T-helper 2 cell (primary cell): ENCODE results near the gene FADS3.
"Not testable (repeated sequence)": the region's sequence is repeated elsewhere in the genome, so short reads cannot be mapped to it uniquely, and the experiment has no call there.

Source experiments
- DNase-seq, 5 experiments: peaks; one replicate each; pipeline versions ENCODE4 v3.0.0 to v3.0.0-alpha.2; 2012 to 2022

Gene FADS3

GRCh38 chr11:61897387-61898246 lies 6.3 kb upstream of the FADS3 start:
- peak; percentile 48 to 66 (median 64) for DNase-seq

DNA sequence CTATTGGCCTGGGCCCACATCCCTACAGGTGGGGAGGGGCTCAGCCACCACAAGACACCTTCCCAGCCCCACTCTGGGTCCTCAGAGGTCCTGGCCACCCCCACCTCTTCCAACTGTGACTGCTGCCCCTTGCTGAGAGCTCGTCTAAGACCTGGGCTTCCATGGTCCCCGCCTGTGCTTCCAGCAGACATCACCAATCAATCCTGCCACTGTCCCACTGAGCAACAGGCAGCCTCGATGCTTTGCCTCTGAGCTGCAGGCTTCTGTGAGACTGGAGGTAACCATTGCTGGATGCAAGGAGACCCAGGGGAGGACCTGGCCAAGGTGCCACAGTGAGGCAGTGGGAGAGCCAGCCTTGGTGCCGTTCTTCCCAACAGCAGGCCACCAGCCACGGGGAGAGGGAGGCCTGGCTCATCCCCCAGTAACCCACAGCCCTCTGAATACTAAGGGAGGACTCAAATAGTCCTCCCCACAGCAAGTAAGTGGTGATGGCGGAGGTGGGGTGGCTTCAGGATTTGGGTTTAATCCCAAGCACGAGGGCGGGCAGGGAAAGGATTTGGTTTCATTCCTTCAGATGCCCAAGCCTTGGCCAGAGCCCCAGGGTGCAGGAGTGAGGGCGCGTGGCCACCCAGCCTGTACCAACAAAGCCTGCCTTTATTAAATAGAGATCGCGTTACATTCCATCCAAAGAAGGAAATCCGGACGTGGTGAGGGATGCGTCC lies 5.5 kb upstream of the FADS3 start:
- no peak for DNase-seq

DNA sequence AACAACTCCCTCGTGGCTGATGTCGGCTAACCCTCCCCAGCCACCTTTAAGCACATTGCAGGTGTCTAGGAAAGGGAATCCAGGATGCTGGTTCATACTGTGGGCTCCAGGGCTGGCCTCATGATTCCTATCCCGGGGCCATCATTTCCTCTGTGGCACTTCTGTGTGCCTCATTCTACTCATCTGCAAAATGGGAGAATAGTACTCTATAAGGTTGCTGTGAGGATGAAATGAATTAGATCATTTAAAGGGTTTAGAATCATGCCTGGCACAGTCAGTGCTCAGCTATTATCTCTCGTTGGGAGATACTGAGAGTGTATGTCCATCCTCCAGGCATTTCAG lies 4.3 kb upstream of the FADS3 start:
- DNase-seq: no peak

DNA sequence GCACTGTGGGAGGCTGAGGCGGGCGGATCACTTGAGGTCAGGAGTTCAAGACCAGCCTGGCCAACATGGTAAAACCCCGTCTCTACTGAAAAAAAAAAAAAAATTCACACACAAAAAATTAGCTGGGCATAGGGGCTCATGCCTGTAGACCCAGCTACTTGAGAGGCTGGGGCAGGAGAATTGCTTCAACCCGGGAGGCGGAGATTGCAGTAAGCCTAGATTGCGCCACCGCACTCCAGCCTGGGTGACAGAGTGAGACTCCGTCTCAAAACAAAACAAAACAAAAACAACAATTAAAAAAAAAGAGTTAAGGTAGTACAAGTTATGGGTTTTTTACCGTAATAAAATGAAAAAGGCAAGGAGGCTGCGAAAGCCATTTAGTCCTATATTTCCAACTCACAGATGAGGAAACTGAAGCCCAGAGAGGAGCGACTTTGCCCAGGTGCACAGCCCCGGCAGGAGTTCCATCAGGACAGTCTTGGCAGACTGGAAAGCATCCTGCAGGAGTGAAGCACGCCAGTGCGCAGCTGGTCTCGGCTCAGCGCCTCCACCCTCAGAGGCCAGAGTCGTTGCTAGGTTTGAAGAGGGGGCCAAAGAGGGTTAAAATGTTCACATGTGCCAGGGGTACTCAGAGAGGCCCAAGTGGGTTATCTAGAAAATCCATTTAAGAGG lies 3.8 kb upstream of the FADS3 start:
- DNase-seq: no peak

GRCh38 chr11:61893981-61894380 lies 2.6 kb upstream of the FADS3 start:
- DNase-seq: no peak

GRCh38 chr11:61892085-61892370 lies 683 bp upstream of the FADS3 start:
- no peak for DNase-seq

DNA sequence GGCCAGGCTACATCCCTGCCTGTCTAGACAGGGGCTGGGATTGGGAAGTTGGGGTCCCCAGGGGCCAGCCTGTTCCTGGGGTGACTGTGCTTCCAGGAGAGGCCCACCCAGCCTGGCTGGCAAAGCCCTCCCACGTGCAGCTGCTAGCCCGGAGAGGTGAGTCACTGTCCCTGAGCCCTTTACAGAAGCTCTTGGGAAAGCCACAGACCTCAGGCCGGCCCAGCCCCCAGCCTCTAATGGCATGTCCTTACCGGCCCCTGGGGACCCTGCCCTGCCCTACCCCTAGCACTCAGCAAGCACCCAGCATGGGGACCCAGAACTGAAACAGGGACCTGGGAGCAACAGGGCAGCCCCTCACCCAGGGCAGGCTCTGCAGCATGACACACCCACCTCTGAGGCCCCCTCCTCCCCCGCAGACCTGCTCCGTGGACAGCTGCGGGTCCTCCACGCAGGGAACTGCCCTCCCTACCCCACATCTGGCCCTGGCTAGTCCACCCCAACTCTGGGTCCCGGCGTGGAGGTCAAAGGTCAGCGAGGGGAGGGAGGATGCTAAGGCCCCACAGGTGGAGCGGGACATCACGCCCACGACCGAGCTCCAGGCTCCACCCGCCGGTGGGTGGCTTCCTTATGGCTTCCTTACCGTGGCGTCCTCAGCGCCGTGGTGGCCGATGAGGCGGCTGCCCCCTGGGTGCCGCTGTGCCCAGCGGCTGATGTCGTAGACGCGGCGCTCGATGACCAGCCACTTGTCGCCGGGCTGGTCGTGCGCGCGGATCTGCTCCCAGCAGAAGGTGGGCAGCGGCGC lies 615 bp downstream of the FADS3 start:
- DNase-seq: peak in 4 of 5 experiments; percentile 6 to 31 (median 18)

- DNase-seq: no peak
These were observed 1.5 kb downstream of the FADS3 start for GRCh38 chr11:61889831-61890230.

- DNase-seq: no peak
These were observed 2.8 kb downstream of the FADS3 start for GRCh38 chr11:61888590-61888989.

DNA sequence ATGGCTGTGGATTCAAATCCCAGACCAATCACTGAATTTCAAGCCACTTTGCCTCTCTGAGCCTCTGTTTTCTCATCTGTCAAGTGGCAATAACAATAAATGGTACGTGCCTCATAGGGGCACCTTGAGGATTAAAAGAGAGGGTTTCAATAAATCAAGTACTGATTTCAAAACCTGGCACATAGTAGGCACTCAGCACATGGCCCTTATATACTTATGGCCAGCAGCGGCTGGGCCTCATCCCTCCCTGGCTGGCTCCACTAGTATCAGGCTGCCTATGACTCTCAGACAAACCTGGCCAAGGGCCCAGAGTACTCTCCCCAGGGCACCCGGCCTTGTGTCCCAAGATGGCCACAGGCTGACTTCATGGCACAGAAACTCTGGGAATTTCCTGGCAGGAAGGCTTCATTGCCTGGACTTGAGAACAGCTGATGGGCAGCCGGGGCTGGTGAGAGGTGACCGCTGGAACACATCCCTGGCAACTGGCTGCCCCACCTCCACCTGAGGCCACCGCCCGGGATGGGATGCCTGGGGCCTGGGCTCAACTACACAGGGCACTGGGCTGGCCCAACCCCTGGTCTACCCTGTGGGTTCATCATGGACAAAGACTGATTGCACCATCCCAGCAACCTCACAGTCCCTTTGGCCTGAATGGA lies 3.4 kb downstream of the FADS3 start:
- DNase-seq: no peak

DNA sequence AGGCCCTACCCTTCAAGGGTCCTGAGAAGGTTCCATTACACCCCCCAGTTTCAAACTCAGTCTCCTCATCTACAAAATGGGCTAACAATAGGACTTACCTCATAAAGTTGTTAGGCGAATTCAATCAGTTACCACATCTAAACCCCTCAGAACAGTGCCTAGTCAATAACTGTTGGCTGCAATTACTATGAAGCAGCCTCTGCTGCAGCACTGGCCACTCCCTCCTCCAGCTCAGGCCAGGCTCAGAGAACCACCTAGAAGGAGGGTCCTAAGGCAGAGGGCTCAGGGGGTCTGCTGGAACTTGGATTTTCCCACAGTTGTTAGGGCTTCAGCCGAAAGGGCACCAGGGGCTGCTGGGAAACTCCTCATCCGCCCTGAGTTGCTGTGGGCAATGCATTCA lies 4.7 kb downstream of the FADS3 start:
- DNase-seq: no peak

DNA sequence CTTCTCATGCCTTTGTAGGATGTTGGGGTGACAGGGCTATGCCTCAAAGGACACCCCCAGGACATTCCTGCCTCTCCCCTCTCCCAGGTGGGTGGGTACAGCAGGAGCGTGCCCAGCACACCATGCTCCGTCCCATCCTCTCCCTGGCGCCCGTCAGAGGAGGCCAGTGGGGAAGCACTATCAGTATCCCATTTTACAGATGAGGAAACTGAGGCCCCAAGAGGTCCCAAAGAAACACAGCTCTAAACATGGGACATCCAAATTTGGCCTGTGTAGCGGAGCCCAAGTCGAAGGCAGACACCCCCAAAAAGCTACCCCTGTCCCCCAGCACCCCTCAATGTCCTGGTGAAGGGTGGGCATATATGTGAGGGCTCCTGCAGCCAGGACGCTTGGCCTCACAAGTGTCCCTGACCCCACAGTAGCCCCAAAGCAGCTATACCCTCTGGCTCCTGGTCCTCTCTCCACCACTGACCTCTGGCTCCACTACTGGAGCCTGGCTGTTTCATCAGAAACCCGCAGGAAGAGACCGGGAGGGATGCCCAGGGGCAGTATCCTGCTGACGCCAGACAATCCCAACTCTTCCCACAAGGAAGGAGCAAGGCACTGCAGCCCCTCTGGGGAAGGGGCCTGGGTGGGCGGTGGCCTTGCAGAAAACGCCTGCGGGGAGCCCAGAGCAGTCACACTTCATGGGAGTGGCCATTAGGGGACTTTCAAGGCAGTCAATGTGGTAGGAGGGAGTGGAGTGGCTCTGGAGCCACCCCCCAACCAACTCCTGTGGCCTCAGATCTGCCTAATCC lies 5.4 kb downstream of the FADS3 start:
- DNase-seq: no peak

DNA sequence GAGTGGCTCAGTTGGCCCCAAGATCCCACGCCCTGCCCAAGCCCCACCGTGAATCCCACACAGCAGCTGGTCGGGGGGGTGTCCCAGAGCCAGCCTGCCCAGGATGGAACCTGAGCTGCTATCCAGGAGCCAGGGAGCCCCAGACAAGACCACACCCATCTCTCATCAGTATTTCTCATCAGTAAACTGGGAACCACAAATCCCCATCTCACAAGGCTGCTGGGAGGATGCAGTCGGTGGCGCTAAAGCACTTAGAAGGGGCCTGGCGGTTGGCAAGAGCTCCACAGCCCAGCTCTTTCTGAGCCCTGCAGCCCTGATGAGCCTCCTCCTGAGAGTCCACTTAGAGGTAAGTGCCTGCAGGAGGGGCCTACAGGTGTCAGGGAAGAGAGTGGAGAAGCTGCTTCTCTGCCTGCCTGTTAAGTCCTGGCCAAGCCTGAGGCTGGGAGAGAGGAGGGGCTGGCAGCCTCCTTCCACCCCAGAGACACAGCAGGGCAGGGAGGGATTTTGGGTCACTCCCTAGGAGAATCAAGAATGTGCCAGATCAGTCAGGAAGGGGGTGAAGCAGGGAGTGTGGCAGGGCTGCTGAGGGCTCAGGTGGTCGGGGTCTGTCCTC lies 6.1 kb downstream of the FADS3 start:
- DNase-seq: no peak

DNA sequence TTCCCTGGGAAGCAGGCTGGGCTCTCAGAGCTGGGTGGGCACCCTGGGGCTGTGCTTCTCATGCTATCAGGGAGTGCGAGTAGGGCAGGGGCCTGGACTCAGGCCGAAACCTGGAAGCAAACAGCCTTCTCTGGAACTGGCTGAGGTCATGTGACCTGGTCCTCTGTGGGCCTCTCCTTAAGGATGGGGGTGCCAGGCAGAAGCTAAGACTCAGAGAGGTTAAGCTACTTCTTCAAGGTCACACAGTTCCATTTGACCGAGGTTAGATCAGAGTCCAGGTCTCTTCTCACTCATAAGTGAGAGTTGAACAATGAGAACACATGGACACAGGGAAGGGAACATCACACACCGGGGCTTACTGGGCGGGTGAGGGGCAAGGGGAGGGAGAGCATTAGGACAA lies 7.4 kb downstream of the FADS3 start:
- DNase-seq: no peak

GRCh38 chr11:61883327-61883726 lies 8.0 kb downstream of the FADS3 start:
- DNase-seq: no peak

DNA sequence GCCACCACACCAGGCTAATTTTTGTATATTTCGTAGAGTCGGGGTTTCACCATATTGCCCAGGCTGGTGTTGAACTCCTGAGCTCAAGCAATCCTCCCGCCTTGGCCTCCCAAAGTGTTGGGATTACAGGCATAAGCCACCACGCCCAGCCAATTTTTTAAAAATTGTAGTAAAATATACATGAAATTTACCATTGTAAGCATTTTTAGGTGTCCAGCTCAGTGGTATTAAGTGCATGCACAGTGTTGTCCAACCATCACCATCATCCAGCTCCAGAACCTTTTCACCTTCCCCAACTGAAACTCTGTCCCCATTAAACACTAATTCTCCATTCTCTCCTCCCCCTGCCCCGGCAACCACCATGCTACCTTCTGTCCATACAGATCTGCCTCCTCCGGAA lies 8.5 kb downstream of the FADS3 start:
- DNase-seq: no peak

DNA sequence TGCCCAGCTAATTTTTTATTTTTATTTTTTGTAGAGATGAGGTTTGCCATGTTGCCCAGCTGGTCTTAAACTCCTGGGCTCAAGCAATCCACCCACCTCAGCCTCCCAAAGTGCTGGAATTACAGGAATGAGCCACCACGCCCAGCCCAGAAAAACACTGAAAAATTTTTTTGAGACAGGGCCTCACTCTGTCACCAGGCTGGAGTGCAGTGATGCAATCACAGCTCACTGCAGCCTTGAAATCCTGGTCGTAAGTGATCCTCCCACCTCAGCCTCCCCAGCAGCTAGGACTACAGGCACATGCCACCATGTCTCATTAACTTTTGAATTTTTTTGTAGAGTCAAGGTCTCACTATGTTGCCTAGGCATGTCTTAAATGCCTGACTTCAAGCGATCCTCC lies 9.1 kb downstream of the FADS3 start:
- not testable (repeated sequence) for DNase-seq

DNA sequence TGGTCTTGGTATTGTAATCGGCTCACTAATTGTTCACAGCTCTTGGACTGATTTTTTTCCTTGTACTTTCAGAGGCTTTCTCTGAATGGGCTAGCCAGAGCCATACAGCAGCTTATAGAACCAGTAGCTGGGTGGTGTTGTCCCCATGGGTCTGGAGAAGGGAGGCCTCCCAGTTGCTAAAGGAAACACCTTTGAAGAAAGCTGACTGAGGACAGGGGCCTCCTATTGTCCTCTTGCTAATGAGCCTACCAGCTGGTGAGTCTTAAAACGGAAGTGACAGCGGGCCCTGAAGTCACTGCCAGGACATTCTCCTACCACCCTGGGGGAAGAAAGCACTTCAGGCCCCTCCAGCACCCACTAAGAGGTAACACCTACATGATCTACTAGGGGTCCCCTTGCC lies 9.9 kb downstream of the FADS3 start:
- DNase-seq: no peak

- no peak for DNase-seq
These were observed 10.9 kb downstream of the FADS3 start for GRCh38 chr11:61880454-61880853.

GRCh38 chr11:61880031-61880430 lies 11.3 kb downstream of the FADS3 start:
- no peak for DNase-seq

GRCh38 chr11:61879152-61879551 lies 12.2 kb downstream of the FADS3 start:
- DNase-seq: no peak
